Psoas muscle (tissue), 8 donors: ENCODE measurements around the gene PPP2CA. TPM values are rescaled to one million over a fixed set of nuclear protein-coding genes. Genes with fewer than 3 reads are reported as not detected.
A peak's percentile ranks its signal among the peaks of the same experiment; 100 is the strongest.

Source experiments
- ATAC-seq, 4 donors: fragments of 200-7000 bp; cut with Tn5 transposase; one replicate each; pipeline ENCODE4 v1.9.1; 2020; ENCODE audit warnings: moderate library complexity in 3 of 4, mild to moderate bottlenecking in 2 of 4
- DNase-seq, 2 donors: peaks; one replicate each; pipeline ENCODE4 v3.0.0-alpha.2; 2020
- H3K27ac ChIP-seq: fragments of 200-600 bp; one replicate; pipeline ENCODE4 v1.8.0; 2022
- H3K27me3 ChIP-seq, 3 donors: fragments of 200-600 bp in 1 of 3; one replicate each; pipeline versions ENCODE4 v1.6.1 to v1.8.0; 2013 to 2022; ENCODE audit warnings: low read length in 2 of 3, mild to moderate bottlenecking in 2 of 3, moderate library complexity in 1 of 3; ENCODE audit not compliant: insufficient read depth in 3 of 3
- H3K36me3 ChIP-seq, 2 donors: fragments of 200-600 bp in 1 of 2; one replicate each; pipeline versions ENCODE4 v1.6.1 to v1.8.0; 2013 to 2022; ENCODE audit warnings: low read depth in 1 of 2, mild to moderate bottlenecking in 1 of 2, moderate library complexity in 1 of 2; ENCODE audit not compliant: insufficient read depth in 1 of 2
- H3K4me1 ChIP-seq: fragments of 200-600 bp; one replicate; pipeline ENCODE4 v1.8.0; 2022
- H3K4me3 ChIP-seq: fragments of 200-600 bp; one replicate; pipeline ENCODE4 v1.8.0; 2022; ENCODE audit warnings: mild to moderate bottlenecking
- H3K9me3 ChIP-seq: fragments of 200-600 bp; one replicate; pipeline ENCODE4 v1.8.0; 2022
- WGBS, 3 donors: extraction: QIAGEN DNeasy Blood & Tissue Kit; methylation state at CpG; one replicate each; pipeline versions ENCODE4 v1.1.6 to v1.1.7; 2013; 5-methylcytosine and 5-hydroxymethylcytosine counted together
- intact Hi-C, 2 donors: fragments of 100-400 bp; cut with DNase I; formaldehyde crosslinking; loops; one replicate each; pipeline versions ENCODE4 v1.11.0 to v1.14.2; 2022
- polyA plus RNA-seq, 3 donors: library from polyadenylated mRNA; stranded (reverse); fragments of 200-250 nt; gene quantifications; one replicate each; pipeline ENCODE4 v1.2.3, GENCODE V29; 2013
- total RNA-seq, 4 donors: library from RNA; stranded (reverse); fragmentation: NEBNext Ultra II Directional in 2 of 4; extraction: Animal tissue kit (Norgen Biotek cat#: 25700) in 2 of 4; gene quantifications; one replicate each; pipeline versions ENCODE4 v1.2.1 to v1.2.4, GENCODE V29; 2021 to 2023
- TF ChIP-seq, protein P1 (sequence below): fragments of 200-600 bp; IDR thresholded peaks from one replicate; pipeline ENCODE4 v1.8.0; 2022; ENCODE audit warnings: antibody characterized with exemption
- donor health status: healthy with polysubstance abuse.
- donor health status: DM: no; HTN: no; CAD: no; lungs with moderate emphysema.
- donor health status: Bipolar disorder and iron deficiency.
- donor health status: healthy.
- donor health status: DM: yes; HTN: yes; CAD: no.
- donor health status: DM: no; HTN: no; CAD: no.
- donor health status: DM: no; HTN: no; CAD: no.
- donor health status: DM: yes; HTN: yes; CAD: no.

PPP2CA gene
- total and polyA plus RNA-seq, 7 donors = 53.0 to 140 (median 107) TPM

DNA sequence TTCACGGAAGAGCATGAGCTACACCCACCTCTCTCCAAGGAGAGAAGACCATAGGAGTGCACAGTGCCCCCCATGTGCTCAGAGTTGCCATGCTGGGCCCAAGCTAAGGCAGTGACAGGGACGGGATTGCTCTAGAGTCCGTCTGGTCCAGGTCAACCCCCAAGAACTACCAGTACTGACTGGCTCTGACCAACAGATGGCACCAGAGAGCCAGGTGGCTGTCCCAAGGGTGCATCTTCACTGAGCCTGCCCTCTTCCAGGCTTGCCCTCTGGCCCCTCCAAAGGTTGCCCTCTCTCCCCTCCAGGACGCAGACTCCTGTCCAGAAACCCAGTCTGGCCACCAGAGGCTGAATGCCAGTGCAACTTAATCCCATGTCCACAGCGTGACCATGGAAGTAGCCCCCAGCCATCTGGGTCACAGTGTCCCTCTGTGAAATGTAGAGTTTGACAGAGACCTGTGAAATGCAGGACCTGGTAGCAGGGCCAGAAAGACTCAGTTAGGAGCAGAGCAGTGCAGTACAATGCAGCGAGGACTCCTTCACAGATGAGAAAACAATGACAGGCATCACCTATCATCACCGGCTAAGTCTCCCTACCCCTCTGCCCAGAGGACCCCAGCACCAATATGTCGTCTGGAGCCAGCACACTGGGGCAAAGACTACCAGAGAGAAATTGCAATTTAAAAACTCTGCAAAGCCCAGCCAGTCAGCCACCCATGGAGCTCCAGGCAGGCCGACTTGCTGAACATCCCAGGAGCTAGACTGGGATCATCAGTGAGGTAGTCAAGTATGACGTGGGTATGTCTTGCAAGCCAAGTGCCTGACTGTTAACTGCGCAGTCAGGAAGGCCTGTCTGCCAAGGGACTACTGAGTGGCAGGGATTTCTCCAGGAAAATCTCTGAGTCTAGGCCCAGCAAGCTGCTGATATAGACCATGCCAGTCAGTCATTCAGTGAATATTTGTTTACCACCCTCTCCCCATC, 41.4 kb downstream of the PPP2CA start:
- TF ChIP-seq, protein P1, sequence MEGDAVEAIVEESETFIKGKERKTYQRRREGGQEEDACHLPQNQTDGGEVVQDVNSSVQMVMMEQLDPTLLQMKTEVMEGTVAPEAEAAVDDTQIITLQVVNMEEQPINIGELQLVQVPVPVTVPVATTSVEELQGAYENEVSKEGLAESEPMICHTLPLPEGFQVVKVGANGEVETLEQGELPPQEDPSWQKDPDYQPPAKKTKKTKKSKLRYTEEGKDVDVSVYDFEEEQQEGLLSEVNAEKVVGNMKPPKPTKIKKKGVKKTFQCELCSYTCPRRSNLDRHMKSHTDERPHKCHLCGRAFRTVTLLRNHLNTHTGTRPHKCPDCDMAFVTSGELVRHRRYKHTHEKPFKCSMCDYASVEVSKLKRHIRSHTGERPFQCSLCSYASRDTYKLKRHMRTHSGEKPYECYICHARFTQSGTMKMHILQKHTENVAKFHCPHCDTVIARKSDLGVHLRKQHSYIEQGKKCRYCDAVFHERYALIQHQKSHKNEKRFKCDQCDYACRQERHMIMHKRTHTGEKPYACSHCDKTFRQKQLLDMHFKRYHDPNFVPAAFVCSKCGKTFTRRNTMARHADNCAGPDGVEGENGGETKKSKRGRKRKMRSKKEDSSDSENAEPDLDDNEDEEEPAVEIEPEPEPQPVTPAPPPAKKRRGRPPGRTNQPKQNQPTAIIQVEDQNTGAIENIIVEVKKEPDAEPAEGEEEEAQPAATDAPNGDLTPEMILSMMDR = peak; percentile 95
- Histone ChIP-seq H3K4me3 (no peak overlapping the region), H3K27me3 (no peaks in the 10 kb centered on the region), H3K36me3 (no peaks in the 10 kb centered on the region), H3K9me3 (no peaks in the 10 kb centered on the region), H3K4me1 (no peaks in the 10 kb centered on the region), H3K27ac (no peak overlapping the region)
- intact Hi-C loops = loop anchor here (1.0 to 10.0 kb wide), 4 partner anchors 38 to 400 kb away; no protein-coding TSS in a partner anchor
- ATAC-seq (peak; percentile 91 to 94 (median 92)), DNase-seq (peak; percentile 64 to 84)
- WGBS, 3 donors = 53 to 64% (median 56%) methylated on average over 11 of the region's 11 CpGs

DNA sequence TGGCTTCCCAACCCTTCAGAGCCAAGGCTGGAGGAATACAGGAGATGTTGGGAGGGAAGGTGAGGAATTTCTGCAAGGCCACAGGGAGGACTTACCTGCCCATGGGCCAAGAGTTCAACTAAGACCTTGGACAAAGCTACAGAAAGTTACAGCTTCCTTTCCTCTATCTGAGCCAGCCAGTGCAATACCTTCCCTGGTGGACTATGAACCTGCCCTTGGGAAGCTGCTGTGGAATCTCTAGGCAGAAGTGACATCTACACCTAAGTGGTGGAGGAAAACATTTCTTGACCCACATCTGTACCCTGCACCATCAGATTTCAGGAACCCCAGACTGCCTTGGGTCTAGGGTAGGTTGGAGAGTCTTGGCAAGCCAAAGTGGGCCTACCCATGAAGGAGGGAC, 42.4 kb downstream of the PPP2CA start:
- H3K27ac ChIP-seq = no peak overlapping the region
- H3K4me1 ChIP-seq = peaks cover 1% of the 10 kb centered on the region
- TF ChIP-seq, protein P1 = no peak
- no peak overlapping the region for H3K4me3 ChIP-seq
- ATAC-seq = no peak
- no peak for DNase-seq
- H3K27me3 ChIP-seq = no peaks in the 10 kb centered on the region
- intact Hi-C loops = loop anchor here in 1 of 2 donors (5.0 to 10.0 kb wide), 2 partner anchors 39 to 401 kb away; no protein-coding TSS in a partner anchor
- H3K9me3 ChIP-seq = no peaks in the 10 kb centered on the region
- H3K36me3 ChIP-seq = no peaks in the 10 kb centered on the region

DNA sequence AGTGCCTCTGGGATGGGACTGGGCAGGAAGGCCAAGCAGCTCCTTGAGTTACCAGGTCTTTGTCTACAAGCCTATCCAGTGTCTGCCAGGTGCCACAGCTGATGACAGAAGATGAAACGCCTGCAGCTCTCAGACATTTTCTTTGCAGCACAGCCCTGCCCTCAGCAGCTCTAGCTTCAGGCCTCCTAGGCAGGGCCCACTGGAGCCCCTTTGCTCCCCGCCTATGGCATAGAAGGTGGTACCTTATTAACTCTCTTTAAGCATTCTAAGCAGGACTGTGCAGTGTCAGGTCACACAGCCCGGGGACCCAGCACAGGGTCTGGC, 47.8 kb downstream of the PPP2CA start:
- peak overlapping the region; percentile 100 for H3K27ac ChIP-seq
- TF ChIP-seq, protein P1 = no peak
- DNase-seq = no peak
- H3K9me3 ChIP-seq = no peaks in the 10 kb centered on the region
- intact Hi-C loops = no loop called here
- H3K36me3 ChIP-seq = peaks cover 0 to 7% of the 10 kb centered on the region in 2 donors
- no peaks in the 10 kb centered on the region for H3K27me3 ChIP-seq
- 64 to 70% (median 65%) methylated on average over 3 of the region's 3 CpGs for WGBS, 3 donors
- peaks cover 32% of the 10 kb centered on the region for H3K4me1 ChIP-seq
- peak in 1 of 4 donors; percentile 11 for ATAC-seq
- H3K4me3 ChIP-seq = peak overlapping the region; percentile 99

- Histone ChIP-seq H3K9me3 (no peaks in the 10 kb centered on the region), H3K4me1 (peaks cover 32% of the 10 kb centered on the region), H3K27me3 (no peaks in the 10 kb centered on the region), H3K36me3 (peaks cover 0 to 12% of the 10 kb centered on the region in 2 donors), H3K27ac (peak overlapping the region; percentile 100), H3K4me3 (peak overlapping the region; percentile 99)
- 9 to 15% (median 10%) methylated on average over 29 of the region's 29 CpGs for WGBS, 3 donors
- TF ChIP-seq, protein P1 = no peak
- ATAC-seq = peak; percentile 70 to 74 (median 73)
- peak; percentile 72 to 86 for DNase-seq
- intact Hi-C loops = no loop called here
Measured at GRCh38 chr5:134177369-134178095, 48.3 kb downstream of the PPP2CA start.
